ENCODE measurements around the gene IFRD2. TPM values are rescaled to one million over a fixed set of nuclear protein-coding genes. Genes with fewer than 3 reads are reported as not detected.

IFRD2 gene
- polyA plus RNA-seq, 1 experiment = 19.3 TPM

GRCh38 chr3:50327943-50328691 lies 35.9 kb upstream of the IFRD2 start, which contains the start of gene TUSC2:
TSS of gene TUSC2 (minus strand) at chr3:50328223. CDS start at chr3:50328099, 124 bp downstream.
- peak within 1 kb of the TSS; percentile 73 for H3K27ac ChIP-seq (ENCODE audit: low read depth, low read length)
- no peak for TF ChIP-seq CTCF (IDR thresholded peaks at IDR 0.05; ENCODE audit: low read depth, low read length)
- peak; percentile 82 for DNase-seq (ENCODE audit: low read depth, low spot score)
- ChIA-PET CTCF (interaction anchor here (0.7 to 0.8 kb wide), 2 partner anchors 19 to 771 kb away, joined by 3 to 4 read pairs; no protein-coding TSS in a partner anchor), POLR2A (interaction anchor here (0.6 to 2.2 kb wide), 5 partner anchors 8 to 44 kb away, joined by 4 to 22 read pairs (median 7); partner anchors contain the start of genes CYB561D2, IFRD2 and NPRL2)
- no peaks in the 10 kb centered on the region for H3K27me3 ChIP-seq (ENCODE audit: control insufficient read depth, insufficient read depth, low read length)
- H3K4me3 ChIP-seq (ENCODE audit: low read depth, low read length) = peak within 1 kb of the TSS; percentile 87
- no peaks in the 10 kb centered on the region; the same call in 1 of the 2 replicates for H3K9me3 ChIP-seq (ENCODE audit: control insufficient read depth, insufficient read depth, low read length)

GRCh38 chr3:50327129-50327528 lies 34.9 kb upstream of the IFRD2 start:
- DNase-seq (ENCODE audit: low read depth, low spot score) = no peak
- TF ChIP-seq CTCF (IDR thresholded peaks at IDR 0.05; ENCODE audit: low read depth, low read length) = no peak
- H3K27me3 ChIP-seq (ENCODE audit: control insufficient read depth, insufficient read depth, low read length) = no peaks in the 10 kb centered on the region
- ChIA-PET CTCF (no interaction called here), POLR2A (interaction anchor here (0.6 to 2.2 kb wide), 3 partner anchors 9 to 43 kb away, joined by 5 to 22 read pairs (median 7); partner anchors contain the start of genes CYB561D2 and NPRL2)
- no peaks in the 10 kb centered on the region; the same call in 1 of the 2 replicates for H3K9me3 ChIP-seq (ENCODE audit: control insufficient read depth, insufficient read depth, low read length)
- H3K4me3 ChIP-seq (ENCODE audit: low read depth, low read length) = peak overlapping the region; percentile 87
- H3K27ac ChIP-seq (ENCODE audit: low read depth, low read length) = no peak overlapping the region

- DNase-seq (ENCODE audit: low read depth, low spot score) = no peak
- no peak for TF ChIP-seq CTCF (IDR thresholded peaks at IDR 0.05; ENCODE audit: low read depth, low read length)
- H3K27ac ChIP-seq (ENCODE audit: low read depth, low read length) = no peak overlapping the region
- no peak overlapping the region for H3K4me3 ChIP-seq (ENCODE audit: low read depth, low read length)
- H3K9me3 ChIP-seq (ENCODE audit: control insufficient read depth, insufficient read depth, low read length) = no peaks in the 10 kb centered on the region; the same call in 1 of the 2 replicates
- ChIA-PET POLR2A (no interaction called here), CTCF (interaction anchor here (0.8 kb wide), 1 partner anchor 70 kb away, joined by 3 read pairs; no protein-coding TSS in a partner anchor)
- H3K27me3 ChIP-seq (ENCODE audit: control insufficient read depth, insufficient read depth, low read length) = no peaks in the 10 kb centered on the region
Observed at GRCh38 chr3:50326182-50326541, 33.9 kb upstream of the IFRD2 start.

GRCh38 chr3:50325497-50326181 lies 33.4 kb upstream of the IFRD2 start:
- Histone ChIP-seq H3K27me3 (ENCODE audit: control insufficient read depth, insufficient read depth, low read length) (no peaks in the 10 kb centered on the region), H3K9me3 (ENCODE audit: control insufficient read depth, insufficient read depth, low read length) (no peaks in the 10 kb centered on the region; the same call in 1 of the 2 replicates), H3K4me3 (ENCODE audit: low read depth, low read length) (no peak overlapping the region), H3K27ac (ENCODE audit: low read depth, low read length) (no peak overlapping the region)
- no peak for DNase-seq (ENCODE audit: low read depth, low spot score)
- CTCF ChIA-PET = interaction anchor here (0.6 to 1.9 kb wide), 6 partner anchors 20 to 624 kb away, joined by 3 to 15 read pairs (median 8); partner anchors contain the start of genes HYAL3 and NAA80
- no peak for TF ChIP-seq CTCF (IDR thresholded peaks at IDR 0.05; ENCODE audit: low read depth, low read length)
- POLR2A ChIA-PET = no interaction called here
